ENCODE data around the gene PPP2R2D.

GRCh38 chr10:131870831-131871672 lies 29.8 kb upstream of the PPP2R2D start:
- no peak for TF ChIP-seq ATF1 (CRISPR knock-in tag; IDR thresholded peaks at IDR 0.05)
- TF ChIP-seq CTCF (IDR thresholded peaks at IDR 0.05), result no peak
- no peak for TF ChIP-seq JUN (CRISPR knock-in tag; IDR thresholded peaks at IDR 0.05)
- TF ChIP-seq USF2 (CRISPR knock-in tag; IDR thresholded peaks at IDR 0.05), result no peak
- no peak for TF ChIP-seq ZBTB21 (CRISPR knock-in tag; IDR thresholded peaks at IDR 0.05; ENCODE audit: borderline replicate concordance)
- no peak for TF ChIP-seq GABPB1 (CRISPR knock-in tag; IDR thresholded peaks at IDR 0.05)
- no peak for TF ChIP-seq ESRRA (CRISPR knock-in tag; IDR thresholded peaks at IDR 0.05; ENCODE audit: borderline replicate concordance)
- TF ChIP-seq FOXP1 (CRISPR knock-in tag; IDR thresholded peaks at IDR 0.05; ENCODE audit: borderline replicate concordance), result no peak
- TF ChIP-seq FOXK1 (CRISPR knock-in tag; IDR thresholded peaks at IDR 0.05), result no peak

Measured in WTC11 (cell line).